ENCODE data around the gene EYA3. TPM values are rescaled to one million over a fixed set of nuclear protein-coding genes. Genes with fewer than 3 reads are reported as not detected.

Gene EYA3
- total and polyA plus RNA-seq, 2 of the 8 experiments (the other 6 are each of a cell fraction or from before 2014, with no cell fraction given) = 15.0 to 33.9 TPM

GRCh38 chr1:28083876-28084275 is 4.5 kb downstream of the EYA3 start:
- WGBS, 2 experiments (ENCODE audit: extremely low coverage in 1 of 2, insufficient coverage in 1 of 2, insufficient read length in 1 of 2, insufficient replicate concordance in 2 of 2, low coverage in 1 of 2, low lambda C conversion rate in 2 of 2, missing lambda C conversion rate in 1 of 2) = 97% methylated on average over 1 of the region's 1 CpG; no CpG with 5 or more reads in 1 of the 2 experiments
- H2BK5ac ChIP-seq (ENCODE audit: low read depth, low read length) = no peak overlapping the region
- H2AK5ac ChIP-seq (ENCODE audit: low read depth, low read length) = no peak overlapping the region
- no peak overlapping the region for H2BK120ac ChIP-seq (replicated peaks; ENCODE audit: low read depth, low read length)
- no peak overlapping the region for H4K5ac ChIP-seq (ENCODE audit: insufficient read length, low read depth, low read length)
- H3K27me3 ChIP-seq (replicated peaks in 1 of 4; ENCODE audit: control insufficient read depth in 3 of 4, extremely low read depth in 1 of 4, insufficient read depth in 3 of 4, low read length in 3 of 4) = no peaks in the 10 kb centered on the region
- no peak overlapping the region for H2AFZ ChIP-seq (ENCODE audit: low read length)
- H3K27ac ChIP-seq (ENCODE audit: low read depth, low read length) = no peak overlapping the region
- H3K23me2 ChIP-seq (ENCODE audit: low read depth, low read length) = peaks cover 8% of the 10 kb centered on the region
- POLR2A ChIA-PET (ENCODE audit: partially characterized antibody) = no interaction called here
- H3K4ac ChIP-seq (replicated peaks; ENCODE audit: insufficient read length, low read depth, low read length) = no peak overlapping the region
- no peak overlapping the region for H3K56ac ChIP-seq (replicated peaks; ENCODE audit: insufficient read length, low read depth, low read length)
- no peak overlapping the region for H3K4me3 ChIP-seq (ENCODE audit: extremely low read depth in 1 of 4, insufficient read depth in 2 of 4, low read depth in 3 of 4, low read length in 4 of 4)
- H3K14ac ChIP-seq (ENCODE audit: insufficient read length) = no peak overlapping the region
- H4K91ac ChIP-seq (replicated peaks; ENCODE audit: insufficient read length, low read length) = no peak overlapping the region
- H4K8ac ChIP-seq (ENCODE audit: extremely low read depth, insufficient read depth, low read length) = no peak overlapping the region
- H3K9me3 ChIP-seq (ENCODE audit: insufficient read depth in 2 of 2, low read depth in 1 of 2, low read length in 1 of 2) = no peaks in the 10 kb centered on the region
- H2BK15ac ChIP-seq (ENCODE audit: low read length) = no peak overlapping the region
- FAIRE-seq = no peak
- no peak overlapping the region for H3K4me2 ChIP-seq (ENCODE audit: insufficient read depth in 1 of 2, low read depth in 2 of 2, low read length in 2 of 2)
- H3K23ac ChIP-seq (ENCODE audit: insufficient read length) = no peak overlapping the region
- H3K18ac ChIP-seq (ENCODE audit: extremely low read depth, low read length) = no peak overlapping the region
- no peak overlapping the region for H2BK20ac ChIP-seq (ENCODE audit: low read length)
- H2BK12ac ChIP-seq (ENCODE audit: low read depth, low read length) = no peak overlapping the region
- peaks cover 0 to 1% (median 0%) of the 10 kb centered on the region in 4 experiments; a peak in 1 of 7 replicates for H3K4me1 ChIP-seq (replicated peaks in 1 of 4; ENCODE audit: control insufficient read depth in 3 of 4, insufficient read depth in 4 of 4, low read length in 3 of 4)
- DNase-seq (ENCODE audit: low read depth in 1 of 2, low spot score in 2 of 2) = no peak
- peaks cover 0 to 2% of the 10 kb centered on the region in 2 experiments for H4K20me1 ChIP-seq (replicated peaks in 1 of 2; ENCODE audit: control insufficient read depth in 1 of 2, insufficient read depth in 2 of 2, low read length in 2 of 2)
- H3K9ac ChIP-seq (replicated peaks in 1 of 4; ENCODE audit: extremely low read depth in 1 of 4, low read depth in 3 of 4, low read length in 3 of 4) = no peak overlapping the region
- H3K36me3 ChIP-seq (ENCODE audit: control insufficient read depth in 2 of 4, insufficient read depth in 4 of 4, low read length in 3 of 4) = peaks cover 0 to 5% (median 0%) of the 10 kb centered on the region in 4 experiments; a peak in 1 of 8 replicates
- peaks cover 5% of the 10 kb centered on the region; the same call in 1 of the 2 replicates for H3K79me1 ChIP-seq (ENCODE audit: low read depth, low read length)
- peaks cover 18 to 73% of the 10 kb centered on the region in 2 experiments for H3K79me2 ChIP-seq (ENCODE audit: control insufficient read depth in 1 of 2, insufficient read depth in 2 of 2, low read length in 2 of 2)
- CTCF ChIA-PET (ENCODE audit: partially characterized antibody) = no interaction called here
- TF ChIP-seq, protein P1, sequence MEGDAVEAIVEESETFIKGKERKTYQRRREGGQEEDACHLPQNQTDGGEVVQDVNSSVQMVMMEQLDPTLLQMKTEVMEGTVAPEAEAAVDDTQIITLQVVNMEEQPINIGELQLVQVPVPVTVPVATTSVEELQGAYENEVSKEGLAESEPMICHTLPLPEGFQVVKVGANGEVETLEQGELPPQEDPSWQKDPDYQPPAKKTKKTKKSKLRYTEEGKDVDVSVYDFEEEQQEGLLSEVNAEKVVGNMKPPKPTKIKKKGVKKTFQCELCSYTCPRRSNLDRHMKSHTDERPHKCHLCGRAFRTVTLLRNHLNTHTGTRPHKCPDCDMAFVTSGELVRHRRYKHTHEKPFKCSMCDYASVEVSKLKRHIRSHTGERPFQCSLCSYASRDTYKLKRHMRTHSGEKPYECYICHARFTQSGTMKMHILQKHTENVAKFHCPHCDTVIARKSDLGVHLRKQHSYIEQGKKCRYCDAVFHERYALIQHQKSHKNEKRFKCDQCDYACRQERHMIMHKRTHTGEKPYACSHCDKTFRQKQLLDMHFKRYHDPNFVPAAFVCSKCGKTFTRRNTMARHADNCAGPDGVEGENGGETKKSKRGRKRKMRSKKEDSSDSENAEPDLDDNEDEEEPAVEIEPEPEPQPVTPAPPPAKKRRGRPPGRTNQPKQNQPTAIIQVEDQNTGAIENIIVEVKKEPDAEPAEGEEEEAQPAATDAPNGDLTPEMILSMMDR (IDR thresholded peaks at IDR 0.05; ENCODE audit: control extremely low read depth in 1 of 3, insufficient read depth in 1 of 3, low read depth in 1 of 3, low read length in 3 of 3) = no peak
- TF ChIP-seq BRCA1 (IDR thresholded peaks at IDR 0.05; ENCODE audit: low read depth, low read length) (no peak), JUN (IDR thresholded peaks at IDR 0.05; ENCODE audit: low read depth, low read length) (no peak), ATF3 (IDR thresholded peaks at IDR 0.05; ENCODE audit: insufficient read depth, low read depth, low read length) (no peak), EP300 (IDR thresholded peaks at IDR 0.05; ENCODE audit: borderline replicate concordance in 1 of 2, low read depth in 2 of 2, low read length in 2 of 2) (no peak), PHF8 (conservative IDR thresholded peaks at IDR 0.05; ENCODE audit: low read depth, low read length) (no peak), CBX5 (IDR thresholded peaks at IDR 0.05; ENCODE audit: low read depth, low read length) (no peak), RAD21 (IDR thresholded peaks at IDR 0.05 in 1 of 2, conservative IDR thresholded peaks at IDR 0.05 in 1 of 2; ENCODE audit: low read depth in 2 of 2, low read length in 2 of 2) (no peak), RBBP5 (IDR thresholded peaks at IDR 0.05; ENCODE audit: borderline replicate concordance, low read depth, low read length) (no peak), TEAD4 (IDR thresholded peaks at IDR 0.05; ENCODE audit: low read depth, low read length) (no peak)

Data from H1 (cell line).